Measurements from ENCODE around the gene PTCH2.
"Not testable (repeated sequence)": the region's sequence is repeated elsewhere in the genome, so short reads cannot be mapped to it uniquely, and the experiment has no call there.

The PTCH2 gene

GRCh38 chr1:44817771-44818495 lies 25.1 kb downstream of the PTCH2 start:
- DNase-seq (ENCODE audit: low read depth) = no peak
- H3K4me3 ChIP-seq (ENCODE audit: low read length) = no peak overlapping the region
- no peak for TF ChIP-seq CTCF (conservative IDR thresholded peaks at IDR 0.05; ENCODE audit: low read depth, low read length)

GRCh38 chr1:44817307-44817706 lies 25.7 kb downstream of the PTCH2 start:
- DNase-seq (ENCODE audit: low read depth) = no peak
- TF ChIP-seq CTCF (conservative IDR thresholded peaks at IDR 0.05; ENCODE audit: low read depth, low read length) = no peak
- H3K4me3 ChIP-seq (ENCODE audit: low read length) = no peak overlapping the region

- DNase-seq (ENCODE audit: low read depth); H3K4me3 ChIP-seq (ENCODE audit: low read length): not testable (repeated sequence)
Observed at GRCh38 chr1:44815926-44816325, 27.1 kb downstream of the PTCH2 start.

GRCh38 chr1:44812822-44813543 lies 30.1 kb downstream of the PTCH2 start:
- no peak for DNase-seq (ENCODE audit: low read depth)
- no peak overlapping the region for H3K4me3 ChIP-seq (ENCODE audit: low read length)
- TF ChIP-seq CTCF (conservative IDR thresholded peaks at IDR 0.05; ENCODE audit: low read depth, low read length) = no peak

GRCh38 chr1:44811234-44811633 lies 31.8 kb downstream of the PTCH2 start:
- no peak for DNase-seq (ENCODE audit: low read depth)
- TF ChIP-seq CTCF (conservative IDR thresholded peaks at IDR 0.05; ENCODE audit: low read depth, low read length) = no peak
- H3K4me3 ChIP-seq (ENCODE audit: low read length) = peak overlapping the region; percentile 2

GRCh38 chr1:44810762-44811105 lies 32.3 kb downstream of the PTCH2 start:
- not testable (repeated sequence) for H3K4me3 ChIP-seq (ENCODE audit: low read length); DNase-seq (ENCODE audit: low read depth)

GRCh38 chr1:44810101-44810761 lies 32.8 kb downstream of the PTCH2 start:
- no peak for TF ChIP-seq CTCF (conservative IDR thresholded peaks at IDR 0.05; ENCODE audit: low read depth, low read length)
- no peak for DNase-seq (ENCODE audit: low read depth)
- H3K4me3 ChIP-seq (ENCODE audit: low read length) = peak overlapping the region; percentile 59

Measured in retinal pigment epithelial cell (primary cell).